OCI-LY1 (cell line): ENCODE results near the gene STAG1.

Experiments
- CTCF ChIP-seq: fragments of 200-600 bp; sonication (generic), shearing (Covaris generic); IDR thresholded peaks from 2 replicates; pipeline ENCODE4 v1.5.1; 2017; ENCODE audit warnings: mild to moderate bottlenecking, antibody characterized with exemption, low read length, moderate library complexity, mixed read lengths
- EZH2 ChIP-seq: fragments of 200-600 bp; sonication (generic), shearing (Covaris generic); IDR thresholded peaks from 2 replicates; pipeline ENCODE4 v1.8.0; 2017; ENCODE audit warnings: borderline replicate concordance, mixed run types, mild to moderate bottlenecking, antibody characterized with exemption, low read length, moderate library complexity, mixed read lengths

- TF ChIP-seq CTCF (no peak), EZH2 (no peak)
Measured at GRCh38 chr3:136703429-136703828, 48.7 kb downstream of the STAG1 start.
